GM23338 (cell line): ENCODE results near the gene CPNE4. TPM values are rescaled to one million over a fixed set of nuclear protein-coding genes. Genes with fewer than 3 reads are reported as not detected.

Source experiments
- ATAC-seq: fragments of 200-7000 bp; cut with Tn5 transposase; 3 replicates; pipeline ENCODE4 v1.9.1; 2020
- DNase-seq: peaks from one replicate; pipeline ENCODE4 v3.0.0-alpha.2; 2015; ENCODE audit warnings: low spot score
- H2AFZ ChIP-seq: fragments of 200-600 bp; sonication (generic); 2 replicates; pipeline ENCODE4 v1.8.0; 2016; ENCODE audit warnings: antibody characterized with exemption, mild to moderate bottlenecking, moderate library complexity
- H3F3A ChIP-seq: fragments of 200-600 bp; sonication (generic); replicated peaks from 2 replicates; pipeline ENCODE4 v1.8.0; 2017; ENCODE audit warnings: antibody characterized with exemption, mixed run types, low read depth
- H3K27ac ChIP-seq: fragments of 200-600 bp; sonication (generic); 2 replicates; pipeline ENCODE4 v1.6.1; 2016; ENCODE audit warnings: low read depth
- H3K27me3 ChIP-seq: fragments of 200-600 bp; sonication (generic); 2 replicates; pipeline ENCODE4 v1.8.0; 2016; ENCODE audit warnings: mild to moderate bottlenecking, mixed run types, moderate library complexity; ENCODE audit not compliant: insufficient read depth
- H3K36me3 ChIP-seq: fragments of 200-600 bp; sonication (generic); 2 replicates; pipeline ENCODE4 v1.8.0; 2016; ENCODE audit warnings: mild to moderate bottlenecking; ENCODE audit not compliant: insufficient read depth
- H3K4me1 ChIP-seq: fragments of 200-600 bp; sonication (generic); 2 replicates; pipeline ENCODE4 v1.8.0; 2016; ENCODE audit warnings: mild to moderate bottlenecking, moderate library complexity; ENCODE audit not compliant: insufficient read depth
- H3K4me2 ChIP-seq: fragments of 200-600 bp; sonication (generic); 2 replicates; pipeline ENCODE4 v1.7.1; 2017; ENCODE audit warnings: mixed run types
- H3K4me3 ChIP-seq: fragments of 200-600 bp; sonication (generic); 2 replicates; pipeline ENCODE4 v1.6.1; 2016; ENCODE audit warnings: mixed run types
- H3K79me2 ChIP-seq: fragments of 200-600 bp; sonication (generic); replicated peaks from 2 replicates; pipeline ENCODE4 v1.8.0; 2017; ENCODE audit warnings: mild to moderate bottlenecking; ENCODE audit not compliant: insufficient read depth
- H3K9me2 ChIP-seq: fragments of 200-600 bp; sonication (generic); 2 replicates; pipeline ENCODE4 v1.8.0; 2017; ENCODE audit not compliant: insufficient read depth
- H4K20me1 ChIP-seq: fragments of 200-600 bp; sonication (generic); replicated peaks from 2 replicates; pipeline ENCODE4 v1.8.0; 2017; ENCODE audit warnings: mild to moderate bottlenecking; ENCODE audit not compliant: insufficient read depth
- H3K27ac Mint-ChIP-seq: 2 replicates; pipeline ENCODE4 v1.8.0; 2020; ENCODE audit warnings: inconsistent platforms, mild to moderate bottlenecking, moderate library complexity, mixed read lengths
- H3K27me3 Mint-ChIP-seq: 3 replicates; pipeline ENCODE4 v1.8.0; 2022; ENCODE audit warnings: low read depth, mild to moderate bottlenecking, moderate library complexity, mixed read lengths, inconsistent platforms; ENCODE audit not compliant: insufficient read depth, poor library complexity
- H3K36me3 Mint-ChIP-seq: 3 replicates; pipeline ENCODE4 v1.8.0; 2021; ENCODE audit warnings: low read depth, mild to moderate bottlenecking, inconsistent platforms, moderate library complexity, mixed read lengths
- H3K4me1 Mint-ChIP-seq: 3 replicates; pipeline ENCODE4 v1.8.0; 2020; ENCODE audit warnings: mild to moderate bottlenecking, inconsistent platforms, mixed read lengths
- H3K4me3 Mint-ChIP-seq: 3 replicates; pipeline ENCODE4 v1.8.0; 2021; ENCODE audit warnings: moderate library complexity, mild to moderate bottlenecking, inconsistent platforms, mixed read lengths
- H3K9me3 Mint-ChIP-seq: 3 replicates; pipeline ENCODE4 v1.8.0; 2020; ENCODE audit warnings: moderate library complexity, mild to moderate bottlenecking, inconsistent platforms, mixed read lengths
- CREB1 ChIP-seq: fragments of 250-450 bp; sonication (Bioruptor Pico); IDR thresholded peaks from 2 replicates; pipeline ENCODE4 v1.5.0; 2020; ENCODE audit warnings: low read depth, mild to moderate bottlenecking, moderate library complexity
- CTCF ChIP-seq, 2 experiments: fragments of 200-600 bp in 1 of 2; sonication (generic) in 1 of 2; conservative IDR thresholded peaks; 2 replicates each; pipeline versions ENCODE4 v1.5.1 to v1.6.1; 2016 to 2017; ENCODE audit warnings: antibody characterized with exemption in 2 of 2, low read depth in 2 of 2, mild to moderate bottlenecking in 2 of 2, moderate library complexity in 1 of 2
- JUNB ChIP-seq: IDR thresholded peaks from one replicate; pipeline ENCODE4 v1.6.1; 2016; ENCODE audit warnings: antibody characterized with exemption; ENCODE audit not compliant: unreplicated experiment
- REST ChIP-seq: IDR thresholded peaks from one replicate; pipeline ENCODE4 v1.6.1; 2018; ENCODE audit warnings: antibody characterized with exemption; ENCODE audit not compliant: unreplicated experiment
- ZNF114 ChIP-seq: fragments of 250-450 bp; sonication (Bioruptor Pico); IDR thresholded peaks from 2 replicates; pipeline ENCODE4 v1.5.0; 2020; ENCODE audit warnings: mild to moderate bottlenecking, moderate library complexity
- polyA plus RNA-seq: library from polyadenylated mRNA; unstranded; fragments of >200 nt; fragmentation: Nextera tagmentation; extraction: Ambion mirVana; gene quantifications from 2 replicates; pipeline ENCODE4 v1.2.1, GENCODE V29; 2016
- total RNA-seq: library from RNA; depleted of rRNA; stranded (reverse); fragments of >200 nt; shearing (Covaris generic); gene quantifications from 2 replicates; pipeline ENCODE4 v1.2.3, GENCODE V29; 2014

The CPNE4 gene
- total and polyA plus RNA-seq, 2 experiments from 2014 or later, result 2.0 to 6.5 TPM

- Histone ChIP-seq H4K20me1 (no peaks in the 10 kb centered on the region), H3K36me3 (no peaks in the 10 kb centered on the region), H3K4me1 (peaks cover 18% of the 10 kb centered on the region), H3K27ac (no peak overlapping the region), H3K4me2 (no peak overlapping the region), H3F3A (no peaks in the 10 kb centered on the region), H3K9me2 (peaks cover 21% of the 10 kb centered on the region), H3K4me3 (no peak overlapping the region), H3K79me2 (no peaks in the 10 kb centered on the region), H2AFZ (no peak overlapping the region), H3K27me3 (no peaks in the 10 kb centered on the region)
- H3K4me3 Mint-ChIP-seq, result no peak overlapping the region
- H3K27ac Mint-ChIP-seq, result no peak overlapping the region
- TF ChIP-seq ZNF114 (no peak), CREB1 (CRISPR knock-in tag) (no peak)
- no peaks in the 10 kb centered on the region for H3K36me3 Mint-ChIP-seq
- DNase-seq (no peak), ATAC-seq (no peak)
- H3K9me3 Mint-ChIP-seq, result no peaks in the 10 kb centered on the region
- H3K27me3 Mint-ChIP-seq, result peaks cover 2% of the 10 kb centered on the region
- H3K4me1 Mint-ChIP-seq, result peaks cover 16% of the 10 kb centered on the region
Observed at GRCh38 chr3:131704098-131704497, 330.7 kb downstream of the CPNE4 start.

- Histone ChIP-seq H3K4me1 (peaks cover 22% of the 10 kb centered on the region), H2AFZ (no peak overlapping the region), H3K9me2 (peaks cover 22% of the 10 kb centered on the region), H3F3A (no peaks in the 10 kb centered on the region), H3K79me2 (no peaks in the 10 kb centered on the region), H3K27me3 (no peaks in the 10 kb centered on the region), H4K20me1 (no peaks in the 10 kb centered on the region), H3K36me3 (no peaks in the 10 kb centered on the region), H3K4me2 (no peak overlapping the region), H3K4me3 (no peak overlapping the region), H3K27ac (no peak overlapping the region)
- DNase-seq (no peak), ATAC-seq (no peak)
- Mint-ChIP-seq H3K27me3 (peaks cover under 1% of the 10 kb centered on the region), H3K4me1 (peaks cover 18% of the 10 kb centered on the region), H3K4me3 (no peak overlapping the region), H3K27ac (no peak overlapping the region; the same call in 1 of the 2 replicates), H3K36me3 (no peaks in the 10 kb centered on the region), H3K9me3 (no peaks in the 10 kb centered on the region)
- TF ChIP-seq CTCF (conservative IDR thresholded peaks at IDR 0.05; ENCODE audit: low read depth in 2 of 2) (no peak), REST (no peak), JUNB (no peak)
Observed at GRCh38 chr3:131702146-131702545, 332.7 kb downstream of the CPNE4 start.
